ENCODE results near the gene MFN1. TPM values are rescaled to one million over a fixed set of nuclear protein-coding genes. Genes with fewer than 3 reads are reported as not detected.

MFN1 gene
- total RNA-seq, 6 experiments from 2014 or later: 12.2 to 24.6 (median 20.3) TPM

- DNase-seq: no peak
- TF ChIP-seq CTCF (IDR thresholded peaks at IDR 0.05) (no peak), POLR2A (IDR thresholded peaks at IDR 0.05) (no peak)
- Histone ChIP-seq H3K27ac (no peak overlapping the region), H3K9me3 (no peaks in the 10 kb centered on the region), H3K4me3 (no peak overlapping the region), H3K4me1 (no peaks in the 10 kb centered on the region), H3K36me3 (no peaks in the 10 kb centered on the region), H3K27me3 (no peaks in the 10 kb centered on the region)
- intact Hi-C loops (cut with DNase I): no loop called here
- 60% methylated on average over 1 of the region's 1 CpG for WGBS (ENCODE audit: insufficient coverage, low coverage, low lambda C conversion rate, missing lambda C conversion rate)
- ATAC-seq: no peak
These were observed 84.9 kb downstream of the MFN1 start for GRCh38 chr3:179432451-179432850.

DNA sequence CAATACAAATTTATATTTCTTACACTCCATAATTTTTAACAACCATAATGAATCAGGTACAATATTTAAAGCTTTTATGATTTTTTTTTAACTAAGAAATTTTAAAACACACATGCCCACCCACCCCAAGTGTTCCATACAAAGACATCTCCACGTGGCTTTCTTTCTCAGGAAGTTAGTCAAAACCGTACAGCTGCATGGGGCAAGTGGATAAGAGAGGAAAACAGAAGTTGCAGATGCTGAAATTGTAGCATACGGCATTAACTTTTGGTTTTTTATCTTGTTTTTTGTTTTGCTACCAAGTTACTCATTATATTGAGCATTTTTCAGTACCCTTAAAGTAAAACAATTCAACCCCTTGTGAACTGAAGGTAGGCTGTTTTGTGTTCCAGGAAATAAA is 89.0 kb downstream of the MFN1 start:
- no peaks in the 10 kb centered on the region for H3K4me1 ChIP-seq

DNA sequence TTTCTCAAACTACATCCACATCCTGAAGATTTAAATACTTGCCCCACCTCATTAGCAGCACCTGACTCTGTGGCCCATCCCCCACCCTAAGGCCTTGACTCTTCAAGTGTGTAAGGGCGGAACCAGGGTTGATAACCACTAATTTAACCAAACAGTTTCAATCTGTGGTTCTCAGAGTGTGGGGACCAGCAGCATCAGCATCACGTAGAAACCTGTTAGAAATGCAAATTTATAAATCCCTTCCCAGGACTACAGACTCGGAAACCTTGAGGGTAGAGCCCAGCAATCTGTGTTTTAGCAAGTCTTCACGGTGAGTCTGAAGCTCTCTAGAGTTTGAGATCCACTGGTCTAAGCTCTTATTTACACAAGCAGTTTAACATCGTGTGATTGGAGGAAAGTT is 91.3 kb downstream of the MFN1 start:
- intact Hi-C loops (cut with DNase I): no loop called here
- no peak for TF ChIP-seq CTCF (IDR thresholded peaks at IDR 0.05)
- no peak for TF ChIP-seq POLR2A (IDR thresholded peaks at IDR 0.05)
- Histone ChIP-seq H3K4me1 (no peaks in the 10 kb centered on the region), H3K9me3 (no peaks in the 10 kb centered on the region), H3K27ac (no peak overlapping the region), H3K36me3 (no peaks in the 10 kb centered on the region), H3K27me3 (no peaks in the 10 kb centered on the region), H3K4me3 (no peak overlapping the region)
- ATAC-seq: no peak
- DNase-seq: no peak
- WGBS (ENCODE audit: insufficient coverage, low coverage, low lambda C conversion rate, missing lambda C conversion rate): 34% methylated on average over 4 of the region's 5 CpGs

More for the DNA sequence above, 89.0 kb downstream of the MFN1 start:
- Histone ChIP-seq H3K27ac (peak overlapping the region in 1 of 3 donors; percentile 25), H3K27me3 (no peaks in the 10 kb centered on the region), H3K4me3 (no peak overlapping the region), H3K9me3 (no peaks in the 10 kb centered on the region), H3K36me3 (no peaks in the 10 kb centered on the region)
- TF ChIP-seq POLR2A (IDR thresholded peaks at IDR 0.05): no peak
- TF ChIP-seq CTCF (IDR thresholded peaks at IDR 0.05): no peak
- intact Hi-C loops (cut with DNase I): no loop called here
- DNase-seq (no peak), ATAC-seq (peak in 1 of 4 donors; percentile 29)
- 46% methylated on average over 3 of the region's 3 CpGs for WGBS (ENCODE audit: insufficient coverage, low coverage, low lambda C conversion rate, missing lambda C conversion rate)

Other genes with a start within 250 kb of the MFN1 start
- 10 to 100 TPM in 3 of 6 experiments, 1 to 10 TPM in 3; 6.5 to 13.1 (median 11.2) TPM for gene PIK3CA, start 199.4 kb upstream of the MFN1 start, total RNA-seq
- gene KCNMB3, start 96.6 kb upstream of the MFN1 start, total RNA-seq: 1 to 10 TPM; 1.4 to 2.3 (median 1.7) TPM
- 10 to 100 TPM; 12.0 to 20.7 (median 14.7) TPM for gene ZNF639, start 24.7 kb upstream of the MFN1 start, total RNA-seq
- gene GNB4, start 103.8 kb downstream of the MFN1 start, total RNA-seq: 1 to 10 TPM; 2.9 to 9.5 (median 5.2) TPM
- gene ACTL6A, start 215.2 kb downstream of the MFN1 start, total RNA-seq: 10 to 100 TPM; 10.6 to 38.0 (median 15.5) TPM

Data from right lobe of liver (tissue), 6 donors.